ENCODE measurements around the gene AP5B1.
A peak's percentile ranks its signal among the peaks of the same experiment; 100 is the strongest.

Gene AP5B1

DNA sequence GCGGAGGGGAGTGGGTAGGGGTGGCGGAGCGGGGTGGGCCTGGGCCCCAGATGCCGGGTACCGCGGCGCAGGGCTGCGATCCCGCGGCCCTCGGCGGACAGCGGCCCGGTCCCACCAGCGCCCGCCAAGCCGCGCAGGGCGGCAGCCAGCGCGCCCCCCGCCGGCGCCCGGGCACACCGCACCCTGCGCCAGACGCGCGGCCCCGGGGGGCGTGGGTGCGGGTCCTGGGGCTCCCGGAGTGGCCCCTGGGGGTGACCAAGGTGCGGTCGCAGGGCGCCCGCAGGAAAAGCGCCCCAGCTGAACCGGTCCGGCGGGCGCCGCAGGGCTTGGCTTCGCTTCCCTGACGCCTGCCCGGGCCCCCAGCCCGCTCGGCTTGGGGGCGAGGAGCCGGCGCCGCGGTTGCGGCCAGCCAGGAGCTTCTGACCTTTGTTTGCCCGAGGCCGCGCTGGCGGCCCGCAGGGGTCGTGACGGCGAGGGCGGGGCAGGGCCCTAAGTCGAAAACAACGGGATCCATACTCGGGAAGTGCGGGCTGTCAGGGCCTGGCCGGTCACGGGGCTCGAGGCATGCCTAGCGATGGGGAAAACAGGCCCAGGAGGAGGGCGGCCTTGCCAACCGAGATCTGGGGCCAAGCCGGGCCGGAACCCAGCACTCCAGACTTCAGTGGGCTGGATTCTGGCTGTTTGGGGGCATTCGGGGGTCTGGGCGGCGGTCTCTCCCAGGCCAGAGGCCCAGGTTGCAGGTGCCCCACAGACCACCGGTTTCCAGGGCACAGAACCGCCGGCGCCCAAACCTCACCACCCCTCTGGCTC, 581 bp upstream of the AP5B1 start:
- no peak overlapping the region for H3K27ac Mint-ChIP-seq

GRCh38 chr11:65779919-65780769, 632 bp downstream of the AP5B1 start:
- Mint-ChIP-seq H3K27ac (peak overlapping the region; percentile 79), H3K4me3 (peak overlapping the region; percentile 87), H3K4me1 (ENCODE audit: low read depth) (peaks cover 31% of the 10 kb centered on the region), H3K9me3 (no peaks in the 10 kb centered on the region), H3K27me3 (peaks cover 17% of the 10 kb centered on the region), H3K36me3 (ENCODE audit: low read depth) (peaks cover 14% of the 10 kb centered on the region)

More for the DNA sequence above, 581 bp upstream of the AP5B1 start:
- Mint-ChIP-seq H3K36me3 (ENCODE audit: low read depth) (peaks cover 12% of the 10 kb centered on the region), H3K4me1 (ENCODE audit: low read depth) (peaks cover 31% of the 10 kb centered on the region), H3K9me3 (no peaks in the 10 kb centered on the region), H3K4me3 (peak overlapping the region; percentile 30), H3K27me3 (peaks cover 26% of the 10 kb centered on the region)

DNA sequence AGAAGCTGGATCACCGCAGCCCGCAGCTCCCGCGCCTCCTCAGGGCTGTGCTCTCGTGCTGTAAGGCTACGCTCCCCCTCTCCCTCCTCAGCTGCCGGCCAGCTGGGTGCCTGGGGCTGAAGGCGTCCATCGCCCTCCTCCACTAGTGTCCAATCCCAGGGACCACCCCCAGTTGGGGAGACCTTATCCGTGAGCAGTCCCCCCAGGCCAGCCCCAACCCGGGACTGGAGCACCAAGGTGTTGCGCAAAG, 1.2 kb downstream of the AP5B1 start:
- Mint-ChIP-seq H3K36me3 (ENCODE audit: low read depth) (peaks cover 14% of the 10 kb centered on the region), H3K27ac (no peak overlapping the region), H3K4me1 (ENCODE audit: low read depth) (peaks cover 29% of the 10 kb centered on the region), H3K4me3 (peak overlapping the region; percentile 87), H3K27me3 (peaks cover 14% of the 10 kb centered on the region), H3K9me3 (no peaks in the 10 kb centered on the region)

DNA sequence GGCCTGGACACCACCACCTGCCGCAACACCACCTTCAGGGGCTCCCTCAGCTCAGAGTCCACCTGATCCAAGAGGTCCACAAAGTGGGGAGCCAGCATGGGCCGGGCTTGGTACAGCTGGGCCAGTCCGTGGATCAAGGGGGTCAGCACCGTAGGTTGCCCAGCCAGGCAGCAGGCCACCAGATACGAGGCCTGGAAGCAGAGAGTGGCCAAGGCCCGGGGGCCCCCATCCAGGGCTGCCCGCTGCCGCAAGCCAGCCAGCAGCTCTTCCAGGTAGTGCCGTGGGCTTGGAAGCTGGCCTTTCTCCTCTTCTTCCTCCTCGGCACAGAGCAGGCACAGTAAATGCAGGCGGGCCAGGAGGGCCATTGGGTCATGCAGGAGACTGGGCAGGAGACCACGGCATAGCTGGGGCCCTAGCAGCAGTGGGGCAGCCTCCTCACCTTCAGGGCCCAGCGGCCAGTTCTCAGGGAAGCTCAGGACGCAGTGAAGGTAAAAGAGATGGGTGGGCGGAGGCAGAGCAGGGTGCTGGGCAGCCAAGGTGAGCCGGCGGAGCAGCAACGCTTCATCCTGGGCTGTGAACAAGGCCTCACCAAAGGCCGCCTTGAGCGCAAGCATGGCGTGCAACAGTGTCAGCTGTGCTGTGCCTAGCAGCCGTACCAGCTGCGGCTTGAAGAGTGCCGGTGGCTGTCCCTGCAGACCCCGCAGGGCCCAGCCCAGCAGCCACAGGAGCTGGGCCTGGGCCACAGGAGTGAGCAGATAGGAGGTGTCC, 1.7 kb downstream of the AP5B1 start:
- H3K36me3 Mint-ChIP-seq (ENCODE audit: low read depth): peaks cover 14% of the 10 kb centered on the region
- H3K4me1 Mint-ChIP-seq (ENCODE audit: low read depth): peaks cover 30% of the 10 kb centered on the region
- H3K27me3 Mint-ChIP-seq: peaks cover 10% of the 10 kb centered on the region
- peak overlapping the region; percentile 65 for H3K4me3 Mint-ChIP-seq
- H3K9me3 Mint-ChIP-seq: no peaks in the 10 kb centered on the region
- H3K27ac Mint-ChIP-seq: no peak overlapping the region

DNA sequence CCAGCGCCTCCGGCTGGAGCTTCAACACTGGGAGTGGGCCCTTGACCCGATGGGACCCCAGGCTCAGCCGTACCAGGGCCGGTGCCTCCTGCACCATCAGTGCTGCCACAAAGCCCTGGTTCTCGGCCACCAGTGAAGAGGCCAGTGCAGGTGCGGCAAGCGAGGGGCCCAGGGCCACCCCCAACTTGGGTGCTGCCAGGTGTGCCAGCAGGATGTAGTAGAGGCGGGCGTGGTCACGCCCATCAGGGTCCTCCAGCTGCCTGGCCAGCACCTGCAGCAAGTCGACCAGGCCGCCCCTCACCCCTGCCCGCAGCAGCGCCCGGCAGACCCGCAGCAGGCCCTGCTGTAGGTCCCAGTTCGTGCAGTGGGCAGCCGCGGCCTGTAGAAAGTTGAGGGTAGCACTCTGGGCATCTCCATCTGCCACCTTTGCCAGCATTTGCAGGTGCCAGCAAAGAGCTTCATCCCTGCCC, 2.3 kb downstream of the AP5B1 start:
- Mint-ChIP-seq H3K4me3 (peak overlapping the region; percentile 65), H3K36me3 (ENCODE audit: low read depth) (peaks cover 14% of the 10 kb centered on the region), H3K4me1 (ENCODE audit: low read depth) (peaks cover 33% of the 10 kb centered on the region), H3K27ac (no peak overlapping the region), H3K9me3 (no peaks in the 10 kb centered on the region), H3K27me3 (peaks cover 6% of the 10 kb centered on the region)

DNA sequence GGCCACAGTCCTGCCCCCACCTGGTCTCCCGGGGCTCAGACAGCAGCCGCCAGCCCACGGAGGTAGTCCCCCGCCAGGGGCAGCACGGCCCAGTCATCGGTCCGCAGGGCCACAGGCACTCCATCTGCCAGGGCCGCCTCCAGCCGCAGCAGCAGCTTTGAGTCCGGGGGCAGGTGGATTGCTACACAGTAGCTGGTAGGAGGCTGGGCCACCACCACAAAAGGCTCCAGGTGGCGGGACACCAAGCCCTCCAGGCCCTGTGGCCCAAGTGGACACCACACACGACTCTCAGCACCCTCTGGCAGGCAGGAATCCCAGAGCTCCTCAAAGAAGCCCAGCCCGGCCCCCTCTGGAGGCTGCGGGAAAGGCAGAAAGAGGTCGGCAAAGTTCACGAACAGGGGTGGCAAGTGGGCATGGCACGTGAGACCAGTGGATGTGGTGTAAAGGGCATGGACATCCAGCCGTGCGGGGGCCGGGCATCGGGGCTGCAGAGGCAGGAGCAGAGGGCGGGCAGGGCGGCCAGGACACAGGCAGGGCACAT, 2.9 kb downstream of the AP5B1 start:
- no peak overlapping the region for H3K4me3 Mint-ChIP-seq

DNA sequence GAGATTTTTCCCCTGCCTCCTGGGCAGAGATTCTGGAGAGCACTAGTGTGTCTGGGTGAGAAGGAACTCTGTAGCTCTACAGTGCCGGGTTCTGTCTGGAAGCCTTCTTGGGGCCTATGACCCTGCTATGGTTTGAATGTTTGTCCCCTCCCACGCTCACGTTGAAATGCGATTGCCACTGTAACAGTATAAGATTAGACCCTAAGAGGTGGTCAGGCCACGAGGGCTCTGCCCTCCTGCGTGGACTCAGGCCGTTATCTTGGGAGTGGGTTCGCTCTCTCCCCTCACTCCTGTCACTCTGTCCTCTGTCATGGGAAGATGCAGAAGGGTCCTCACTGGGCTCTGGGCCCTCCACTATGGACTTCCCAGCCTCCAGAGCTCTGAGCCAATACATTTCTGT, 3.5 kb downstream of the AP5B1 start:
- Mint-ChIP-seq H3K27me3 (no peaks in the 10 kb centered on the region), H3K4me3 (no peak overlapping the region), H3K27ac (peak overlapping the region; percentile 63), H3K9me3 (no peaks in the 10 kb centered on the region), H3K36me3 (ENCODE audit: low read depth) (peaks cover 14% of the 10 kb centered on the region), H3K4me1 (ENCODE audit: low read depth) (peaks cover 28% of the 10 kb centered on the region)

More for the DNA sequence above, 2.9 kb downstream of the AP5B1 start:
- Mint-ChIP-seq H3K4me1 (ENCODE audit: low read depth) (peaks cover 29% of the 10 kb centered on the region), H3K9me3 (no peaks in the 10 kb centered on the region), H3K27me3 (peaks cover 2% of the 10 kb centered on the region), H3K27ac (no peak overlapping the region), H3K36me3 (ENCODE audit: low read depth) (peaks cover 14% of the 10 kb centered on the region)

DNA sequence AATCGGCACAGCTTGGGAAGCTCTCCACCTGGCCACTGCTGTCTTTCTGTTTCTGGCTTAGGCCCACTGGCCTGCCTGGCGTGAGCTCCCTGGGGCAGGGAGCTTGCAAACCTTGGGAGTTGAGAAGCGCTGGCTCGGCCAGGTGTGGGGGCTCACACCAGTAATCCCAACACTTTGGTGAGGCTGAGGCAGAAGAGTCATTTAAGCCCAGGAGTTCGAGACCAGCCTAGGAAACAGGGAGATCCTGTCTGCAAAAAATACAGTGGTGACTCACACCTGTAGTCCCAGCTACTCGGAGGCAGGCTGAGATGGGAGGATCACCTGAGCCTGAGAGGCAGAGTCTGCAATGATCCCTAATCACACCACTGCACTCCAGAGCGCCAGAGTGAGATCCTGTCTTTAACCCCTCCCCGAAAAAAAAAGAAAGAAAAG, 4.0 kb downstream of the AP5B1 start:
- Mint-ChIP-seq H3K4me1 (ENCODE audit: low read depth) (peaks cover 28% of the 10 kb centered on the region), H3K27me3 (no peaks in the 10 kb centered on the region), H3K36me3 (ENCODE audit: low read depth) (peaks cover 14% of the 10 kb centered on the region), H3K4me3 (no peak overlapping the region), H3K27ac (peak overlapping the region; percentile 83), H3K9me3 (no peaks in the 10 kb centered on the region)

DNA sequence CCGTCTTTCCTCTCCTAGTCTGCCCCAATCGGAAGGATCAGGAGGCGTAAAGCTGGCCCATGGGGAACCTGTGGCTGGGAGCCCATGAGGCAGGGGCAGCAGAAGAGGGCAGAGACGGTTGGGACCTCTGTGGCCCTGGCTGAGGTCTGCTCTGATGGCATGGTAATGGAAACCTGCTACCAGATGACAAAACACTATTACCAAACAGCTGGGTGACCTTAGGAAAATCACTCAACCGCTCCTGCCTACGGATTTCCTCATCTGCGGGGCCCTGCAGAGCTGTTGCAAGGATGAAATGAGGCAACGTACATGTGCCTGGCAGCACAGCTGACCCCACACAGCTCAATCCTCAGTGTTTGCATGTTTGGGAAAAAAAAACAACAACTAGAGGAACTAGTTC, 4.6 kb downstream of the AP5B1 start:
- H3K9me3 Mint-ChIP-seq: no peaks in the 10 kb centered on the region
- peaks cover 14% of the 10 kb centered on the region for H3K36me3 Mint-ChIP-seq (ENCODE audit: low read depth)
- H3K4me3 Mint-ChIP-seq: peak overlapping the region; percentile 26
- H3K27ac Mint-ChIP-seq: peak overlapping the region; percentile 83
- H3K27me3 Mint-ChIP-seq: no peaks in the 10 kb centered on the region
- H3K4me1 Mint-ChIP-seq (ENCODE audit: low read depth): peaks cover 28% of the 10 kb centered on the region

GRCh38 chr11:65774525-65775306, 6.1 kb downstream of the AP5B1 start:
- Mint-ChIP-seq H3K27me3 (no peaks in the 10 kb centered on the region), H3K27ac (no peak overlapping the region), H3K4me3 (no peak overlapping the region), H3K9me3 (no peaks in the 10 kb centered on the region), H3K36me3 (ENCODE audit: low read depth) (peaks cover 14% of the 10 kb centered on the region), H3K4me1 (ENCODE audit: low read depth) (peaks cover 29% of the 10 kb centered on the region)

DNA sequence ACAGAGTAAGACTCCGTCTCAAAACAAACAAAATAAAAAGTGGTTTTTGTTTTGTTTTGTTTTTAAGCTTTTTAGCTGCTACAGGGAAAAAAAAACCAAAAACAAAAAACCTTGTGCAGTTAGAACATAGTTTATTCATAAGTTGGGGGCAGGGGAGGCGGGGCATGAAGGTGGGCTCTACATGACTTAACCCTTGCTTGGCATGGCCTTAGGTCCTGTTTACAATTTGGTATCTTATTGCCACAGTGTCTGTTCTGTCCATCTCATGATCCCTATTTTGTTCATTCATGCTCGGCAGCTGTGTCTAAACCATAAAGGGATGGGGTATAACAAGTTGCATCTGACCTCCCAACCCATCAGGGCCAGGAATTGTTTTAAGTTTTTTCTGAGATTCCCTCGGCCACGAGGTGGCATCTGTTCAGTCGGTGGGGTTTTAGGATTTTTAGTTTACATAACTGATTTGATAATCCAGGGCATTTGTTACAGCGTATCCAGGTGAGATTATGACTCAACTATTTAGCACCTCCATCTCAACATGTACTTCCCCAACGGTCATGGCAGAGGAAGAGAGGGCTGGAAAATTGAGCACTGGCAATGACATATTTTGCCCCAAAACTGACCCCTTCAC, 6.9 kb downstream of the AP5B1 start:
- no peak overlapping the region for H3K4me3 Mint-ChIP-seq
- peaks cover 14% of the 10 kb centered on the region for H3K36me3 Mint-ChIP-seq (ENCODE audit: low read depth)
- no peak overlapping the region for H3K27ac Mint-ChIP-seq
- H3K9me3 Mint-ChIP-seq: no peaks in the 10 kb centered on the region
- no peaks in the 10 kb centered on the region for H3K27me3 Mint-ChIP-seq
- peaks cover 30% of the 10 kb centered on the region for H3K4me1 Mint-ChIP-seq (ENCODE audit: low read depth)

GRCh38 chr11:65771589-65772112, 9.1 kb downstream of the AP5B1 start:
- Mint-ChIP-seq H3K9me3 (no peaks in the 10 kb centered on the region), H3K27ac (no peak overlapping the region), H3K4me3 (no peak overlapping the region), H3K27me3 (no peaks in the 10 kb centered on the region), H3K4me1 (ENCODE audit: low read depth) (peaks cover 21% of the 10 kb centered on the region), H3K36me3 (ENCODE audit: low read depth) (peaks cover 5% of the 10 kb centered on the region)

DNA sequence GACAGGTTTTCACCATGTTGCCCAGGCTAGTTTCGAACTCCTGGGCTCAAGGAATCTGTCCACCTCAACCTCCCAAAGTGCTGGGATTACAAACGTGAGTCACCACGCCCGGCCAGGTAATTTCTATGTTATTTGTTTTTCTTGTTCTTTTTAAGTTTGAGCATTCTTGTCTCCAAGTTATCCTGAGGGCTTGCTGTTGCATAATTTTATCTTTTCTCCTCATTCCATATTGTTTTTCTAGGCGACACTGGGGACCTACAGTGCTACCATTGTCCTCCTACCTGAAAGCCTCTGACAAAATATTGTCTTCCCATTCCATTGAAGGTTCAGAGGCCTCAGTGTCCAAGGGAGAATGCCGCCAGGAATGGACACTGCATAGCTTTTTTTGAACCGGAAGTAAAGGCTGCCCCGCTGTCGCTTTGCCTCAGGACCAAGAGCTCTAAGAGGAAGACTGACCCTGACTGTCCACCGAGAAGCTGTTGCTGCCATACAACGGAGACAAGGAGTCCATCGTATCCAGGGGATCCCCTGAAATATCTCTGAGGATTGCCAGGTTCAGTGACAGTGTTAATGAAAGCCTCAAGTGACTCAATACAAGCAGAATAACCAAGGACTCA, 9.7 kb downstream of the AP5B1 start:
- Mint-ChIP-seq H3K4me1 (ENCODE audit: low read depth) (peaks cover 15% of the 10 kb centered on the region), H3K27me3 (no peaks in the 10 kb centered on the region), H3K27ac (no peak overlapping the region), H3K9me3 (no peaks in the 10 kb centered on the region), H3K36me3 (ENCODE audit: low read depth) (no peaks in the 10 kb centered on the region), H3K4me3 (no peak overlapping the region)
